OCI-LY7 (cell line): ENCODE measurements around the gene ROBO3. TPM values are rescaled to one million over a fixed set of nuclear protein-coding genes. Genes with fewer than 3 reads are reported as not detected.

ENCODE experiments used
- BruUV-seq: library from RNA; stranded (reverse); fragments of 400-500 nt; replicated peaks from 2 replicates; lab custom pipeline; 2021; lab: Mats Ljungman, UMichigan
- CTCF ChIA-PET: fragments of 300-600 bp; sonication (Branson Sonifier 250); formaldehyde crosslinking; loops from one replicate; lab custom pipeline; 2022; ENCODE audit warnings: antibody characterized with exemption; ENCODE audit not compliant: unreplicated experiment; lab: Charles Lee
- POLR2A ChIA-PET: fragments of 300-600 bp; sonication (Branson Sonifier 250); formaldehyde crosslinking; loops from one replicate; lab custom pipeline; 2022; ENCODE audit warnings: antibody characterized with exemption; lab: Charles Lee
- DNase-seq: peaks from one replicate; pipeline ENCODE4 v3.0.0-alpha.2; 2015; ENCODE audit warnings: low spot score
- H2AFZ ChIP-seq: fragments of 200-600 bp; sonication (generic), shearing (Covaris generic); 2 replicates; pipeline ENCODE4 v1.6.1; 2014; ENCODE audit warnings: mild to moderate bottlenecking, antibody characterized with exemption, low read length, moderate library complexity
- H3K27ac ChIP-seq: fragments of 200-600 bp; sonication (generic); 2 replicates; pipeline ENCODE4 v1.5.1; 2014; ENCODE audit warnings: mixed run types, low read depth, mild to moderate bottlenecking, moderate library complexity, low read length, inconsistent platforms; ENCODE audit not compliant: poor library complexity, severe bottlenecking
- H3K36me3 ChIP-seq: fragments of 200-600 bp; sonication (generic); 2 replicates; pipeline ENCODE4 v1.6.1; 2014; ENCODE audit warnings: mild to moderate bottlenecking, antibody characterized with exemption, low read length, moderate library complexity, mixed read lengths; ENCODE audit not compliant: insufficient read depth
- H3K4me1 ChIP-seq: fragments of 200-600 bp; sonication (generic); 2 replicates; pipeline ENCODE4 v1.5.1; 2014; ENCODE audit warnings: mild to moderate bottlenecking, low read length; ENCODE audit not compliant: insufficient read depth, poor library complexity, severe bottlenecking
- H3K4me2 ChIP-seq: fragments of 200-600 bp; sonication (generic); 2 replicates; pipeline ENCODE4 v1.6.1; 2014; ENCODE audit warnings: mild to moderate bottlenecking, low read length
- H3K4me3 ChIP-seq: fragments of 200-600 bp; sonication (generic); 2 replicates; pipeline ENCODE4 v1.5.1; 2014; ENCODE audit warnings: mild to moderate bottlenecking, low read depth, low read length; ENCODE audit not compliant: poor library complexity, severe bottlenecking
- H3K79me2 ChIP-seq: fragments of 200-600 bp; sonication (generic); 2 replicates; pipeline ENCODE4 v1.6.1; 2016; ENCODE audit warnings: low read depth, mild to moderate bottlenecking, low read length, moderate library complexity, mixed read lengths; ENCODE audit not compliant: insufficient read depth
- H3K9me2 ChIP-seq: fragments of 200-600 bp; sonication (generic); 2 replicates; pipeline ENCODE4 v1.6.1; 2016; ENCODE audit warnings: mild to moderate bottlenecking, low read length, mixed read lengths; ENCODE audit not compliant: insufficient read depth
- H3K9me3 ChIP-seq: fragments of 200-600 bp; sonication (generic); 2 replicates; pipeline ENCODE4 v1.6.1; 2014; ENCODE audit warnings: mild to moderate bottlenecking, mixed run types, low read length, mixed read lengths
- H4K20me1 ChIP-seq: fragments of 200-600 bp; sonication (generic); 2 replicates; pipeline ENCODE4 v1.6.1; 2014; ENCODE audit warnings: mild to moderate bottlenecking, antibody characterized with exemption, low read length, moderate library complexity, mixed read lengths; ENCODE audit not compliant: insufficient read depth
- CTCF ChIP-seq: fragments of 200-600 bp; sonication (generic); conservative IDR thresholded peaks from 2 replicates; pipeline ENCODE4 v1.5.1; 2014; ENCODE audit warnings: mild to moderate bottlenecking, antibody characterized with exemption, low read length, moderate library complexity, mixed read lengths
- EZH2phosphoT487 ChIP-seq: fragments of 200-600 bp; sonication (generic); IDR thresholded peaks from 2 replicates; pipeline ENCODE4 v1.6.1; 2018; ENCODE audit warnings: low read depth, borderline replicate concordance, mild to moderate bottlenecking, mixed run types, antibody characterized with exemption, low read length, moderate library complexity, mixed read lengths
- intact Hi-C: fragments of 100-400 bp; cut with micrococcal nuclease; formaldehyde crosslinking; loops from one replicate; pipeline ENCODE4 v1.10.0; 2022; ENCODE audit not compliant: unreplicated experiment
- total RNA-seq, 2 experiments: library from RNA; depleted of rRNA in 1 of 2; stranded (reverse); fragments of >200 nt in 1 of 2; shearing (Covaris generic) in 1 of 2; gene quantifications; 2 replicates each; pipeline ENCODE4 v1.2.3, GENCODE V29; 2014 to 2022

ROBO3 gene
- total RNA-seq, 2 experiments from 2014 or later: 0.19 TPM; not detected in 1

- H3K36me3 ChIP-seq: no peaks in the 10 kb centered on the region
- H3K79me2 ChIP-seq: no peaks in the 10 kb centered on the region
- ChIA-PET CTCF (interaction anchor here (0.9 kb wide), 1 partner anchor 255 kb away, joined by 3 read pairs; no protein-coding TSS in a partner anchor), POLR2A (interaction anchor here (0.6 kb wide), 1 partner anchor 99 kb away, joined by 4 read pairs; no protein-coding TSS in a partner anchor)
- H3K4me1 ChIP-seq: no peaks in the 10 kb centered on the region
- H2AFZ ChIP-seq: no peak overlapping the region
- H3K4me2 ChIP-seq: no peak overlapping the region
- TF ChIP-seq CTCF (no peak), EZH2phosphoT487 (no peak)
- no peaks in the 10 kb centered on the region for H3K9me3 ChIP-seq
- H4K20me1 ChIP-seq: no peaks in the 10 kb centered on the region
- no peak overlapping the region for H3K4me3 ChIP-seq
- intact Hi-C loops: no loop called here
- BruUV-seq: no TSS peak
- no peaks in the 10 kb centered on the region for H3K9me2 ChIP-seq
- no peak overlapping the region for H3K27ac ChIP-seq
- DNase-seq: no peak
These were observed 21.2 kb downstream of the ROBO3 start for GRCh38 chr11:124886476-124886875.

- Histone ChIP-seq H2AFZ (no peak overlapping the region), H3K9me3 (no peaks in the 10 kb centered on the region), H3K27ac (no peak overlapping the region), H3K9me2 (no peaks in the 10 kb centered on the region), H3K79me2 (no peaks in the 10 kb centered on the region), H3K4me1 (no peaks in the 10 kb centered on the region), H3K36me3 (no peaks in the 10 kb centered on the region), H3K4me3 (no peak overlapping the region), H4K20me1 (no peaks in the 10 kb centered on the region), H3K4me2 (no peak overlapping the region)
- no TSS peak for BruUV-seq
- TF ChIP-seq EZH2phosphoT487 (no peak), CTCF (no peak)
- intact Hi-C loops: no loop called here
- ChIA-PET POLR2A (interaction anchor here (0.6 kb wide), 2 partner anchors 99 to 1306 kb away, joined by 3 to 4 read pairs; no protein-coding TSS in a partner anchor), CTCF (interaction anchor here (0.9 kb wide), 1 partner anchor 255 kb away, joined by 3 read pairs; no protein-coding TSS in a partner anchor)
- no peak for DNase-seq
These were observed 21.9 kb downstream of the ROBO3 start for GRCh38 chr11:124886978-124887666.

GRCh38 chr11:124887667-124888013 is 22.4 kb downstream of the ROBO3 start:
- ChIA-PET POLR2A (no interaction called here), CTCF (interaction anchor here (0.6 kb wide), 1 partner anchor 451 kb away, joined by 3 read pairs; no protein-coding TSS in a partner anchor)
- Histone ChIP-seq H3K4me1 (no peaks in the 10 kb centered on the region), H3K4me3 (no peak overlapping the region), H3K27ac (no peak overlapping the region), H3K9me3 (no peaks in the 10 kb centered on the region), H3K9me2 (no peaks in the 10 kb centered on the region), H3K36me3 (no peaks in the 10 kb centered on the region), H3K79me2 (no peaks in the 10 kb centered on the region), H3K4me2 (no peak overlapping the region), H2AFZ (no peak overlapping the region), H4K20me1 (no peaks in the 10 kb centered on the region)
- TF ChIP-seq CTCF: no peak
- no peak for TF ChIP-seq EZH2phosphoT487
- DNase-seq: no peak
- BruUV-seq: no TSS peak
- intact Hi-C loops: no loop called here
